H4 (cell line): Measurements from ENCODE around the gene EPHB4. TPM values are rescaled to one million over a fixed set of nuclear protein-coding genes. Genes with fewer than 3 reads are reported as not detected.
A peak's percentile ranks its signal among the peaks of the same experiment; 100 is the strongest.
"Not testable (repeated sequence)": the region's sequence is repeated elsewhere in the genome, so short reads cannot be mapped to it uniquely, and the experiment has no call there.

Experiments used
- DNase-seq: peaks from one replicate; pipeline ENCODE4 v3.0.0-alpha.2; 2015; ENCODE audit warnings: low spot score
- total RNA-seq: library from RNA; depleted of rRNA; stranded (reverse); fragments of >200 nt; shearing (Covaris generic); gene quantifications from 2 replicates; pipeline ENCODE4 v1.2.3, GENCODE V29; 2014; rRNA removed

EPHB4 gene
- total RNA-seq, 1 experiment from 2014 or later, result 29.9 TPM

DNA sequence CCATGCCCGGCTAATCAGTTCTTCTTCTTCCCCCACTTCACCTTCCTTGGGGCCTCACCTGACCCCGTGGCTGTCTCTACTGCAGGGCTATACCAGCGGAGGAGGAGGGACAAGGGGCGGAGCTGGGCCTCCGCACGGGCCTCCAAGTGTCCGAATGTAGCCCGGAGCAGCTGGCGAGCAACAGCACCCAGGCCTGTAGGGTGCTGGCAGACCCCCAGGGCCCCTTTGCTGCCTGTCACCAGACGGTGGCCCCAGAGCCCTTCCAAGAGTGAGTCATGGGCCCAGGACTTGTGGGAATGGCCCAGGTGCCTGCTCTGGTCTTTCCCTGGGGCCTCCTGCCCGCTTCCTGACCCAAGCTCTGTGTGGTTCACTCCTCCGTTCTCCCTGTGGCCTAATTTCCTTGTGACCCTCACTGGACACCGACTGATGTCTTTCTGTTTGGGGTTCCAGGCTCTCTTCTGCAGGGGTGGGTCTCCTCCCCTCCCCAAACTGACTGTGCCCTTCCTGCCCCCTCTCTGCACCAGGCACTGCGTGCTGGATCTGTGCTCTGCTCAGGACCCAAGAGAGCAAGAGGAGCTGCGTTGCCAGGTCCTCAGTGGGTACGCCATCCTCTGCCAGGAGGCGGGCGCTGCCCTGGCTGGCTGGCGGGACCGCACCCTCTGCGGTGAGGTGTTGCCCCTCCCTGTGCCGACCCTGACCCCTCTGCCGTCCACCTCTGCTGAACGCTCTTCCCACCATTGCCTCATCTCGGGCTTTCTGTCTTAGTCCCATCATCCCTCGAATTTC, 35.2 kb downstream of the EPHB4 start:
- no peak for DNase-seq

DNA sequence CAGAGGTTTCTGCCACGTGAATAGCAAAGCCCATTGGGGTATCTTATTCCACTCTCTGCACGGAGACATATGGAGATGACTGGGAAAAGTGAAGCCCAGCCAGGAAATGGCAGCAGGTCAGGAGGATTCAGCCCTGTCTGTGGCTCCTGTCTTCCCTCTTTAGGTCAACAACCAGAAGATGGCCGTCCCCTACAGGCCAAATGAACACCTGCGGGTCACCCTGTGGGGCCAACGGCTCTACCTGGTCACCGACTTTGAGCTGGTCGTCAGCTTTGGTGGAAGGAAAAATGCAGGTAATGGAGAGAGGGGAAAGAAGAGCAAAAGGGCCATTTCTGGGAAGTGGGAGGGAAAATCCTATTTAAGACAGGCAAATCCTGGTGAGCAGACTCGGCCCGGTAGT, 38.3 kb downstream of the EPHB4 start:
- DNase-seq, result no peak

DNA sequence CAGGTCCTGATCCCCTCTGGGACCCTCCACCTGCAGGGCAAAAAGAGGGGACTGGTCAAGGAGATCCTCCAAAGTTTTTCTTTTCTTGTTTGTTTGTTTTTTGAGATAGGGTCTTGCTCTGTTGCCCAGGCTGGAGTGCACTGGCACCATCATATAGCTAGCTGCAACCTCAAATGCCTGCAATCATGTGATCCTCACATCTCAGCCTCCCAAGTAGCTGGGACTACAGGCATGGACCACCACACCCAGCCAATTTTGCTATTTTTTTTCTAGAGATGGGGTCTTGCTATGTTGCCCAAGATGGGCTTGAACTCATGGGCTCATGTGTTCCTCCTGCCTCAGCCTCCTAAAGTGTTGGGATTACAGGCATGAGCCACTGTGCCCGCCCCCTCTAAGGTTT, 41.0 kb downstream of the EPHB4 start:
- no peak for DNase-seq

DNA sequence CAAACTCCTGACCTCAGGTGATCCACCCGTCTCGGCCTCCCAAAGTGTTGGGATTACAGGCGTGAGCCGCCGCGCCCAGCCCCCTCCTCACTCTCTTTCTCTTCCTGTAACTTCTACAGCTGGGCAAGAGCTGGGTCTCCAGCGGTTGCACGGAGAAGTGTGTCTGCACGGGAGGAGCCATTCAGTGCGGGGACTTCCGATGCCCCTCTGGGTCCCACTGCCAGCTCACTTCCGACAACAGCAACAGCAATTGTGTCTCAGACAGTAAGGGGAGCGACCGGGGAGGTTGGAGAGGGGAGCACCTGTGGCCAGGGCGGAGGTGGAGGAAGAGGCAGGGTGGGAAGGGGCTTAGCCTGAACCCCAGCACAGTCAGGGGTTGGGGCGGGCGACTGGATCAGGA, 41.4 kb downstream of the EPHB4 start:
- DNase-seq, result no peak

DNA sequence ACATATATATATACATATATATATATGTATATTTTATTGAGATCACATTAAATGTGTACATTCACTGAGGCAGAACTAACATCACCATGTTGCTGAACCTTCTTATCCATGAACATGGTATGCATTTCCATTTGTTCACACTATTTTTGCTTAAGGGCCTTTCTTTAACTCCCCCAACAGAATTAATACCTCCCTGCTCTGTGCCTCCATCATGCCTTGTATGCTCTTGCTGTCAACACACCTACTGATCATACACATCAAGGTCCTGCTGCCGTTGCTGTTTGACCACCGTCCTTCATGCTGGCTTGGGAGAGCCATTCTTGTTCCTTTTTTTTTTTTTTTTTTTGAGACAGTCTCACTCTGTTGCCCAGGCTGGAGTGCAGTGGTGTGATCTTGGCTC, 43.5 kb downstream of the EPHB4 start:
- no peak for DNase-seq

DNA sequence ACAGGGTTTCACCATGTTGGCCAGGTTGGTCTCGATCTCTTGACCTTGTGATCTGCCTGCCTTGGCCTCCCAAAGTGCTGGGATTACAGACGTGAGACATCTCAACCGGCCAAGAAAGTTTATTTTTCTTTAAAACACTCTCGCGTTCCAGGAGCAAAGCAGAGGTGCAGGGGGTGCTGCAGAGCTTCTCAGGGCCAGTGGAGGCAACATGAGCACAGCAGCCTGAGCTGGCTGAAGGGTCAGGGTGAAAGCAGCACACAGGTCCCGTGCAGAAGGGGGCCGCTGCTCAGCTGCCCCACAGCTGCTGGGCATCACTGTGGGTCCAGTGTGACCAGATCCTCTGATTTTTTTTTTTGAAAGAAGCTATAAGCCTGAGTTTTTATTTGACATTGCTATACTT, 46.1 kb downstream of the EPHB4 start:
- no peak for DNase-seq

DNA sequence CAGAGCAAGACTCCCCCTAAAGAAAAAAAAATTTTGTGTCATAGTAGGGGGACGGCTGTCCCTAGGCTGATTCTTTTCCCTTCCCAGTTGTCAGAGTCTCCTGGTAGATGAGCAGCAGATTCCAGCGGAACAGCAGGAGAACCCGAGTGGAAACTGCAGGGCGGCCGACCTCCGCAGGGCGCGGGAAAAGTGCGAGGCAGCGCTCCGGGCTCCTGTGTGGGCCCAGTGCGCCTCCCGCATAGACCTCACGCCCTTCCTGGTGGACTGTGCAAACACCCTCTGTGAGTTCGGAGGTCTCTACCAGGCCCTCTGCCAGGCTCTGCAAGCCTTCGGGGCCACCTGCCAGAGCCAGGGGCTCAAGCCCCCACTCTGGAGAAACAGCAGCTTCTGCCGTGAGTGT, 48.0 kb downstream of the EPHB4 start:
- DNase-seq, result no peak

DNA sequence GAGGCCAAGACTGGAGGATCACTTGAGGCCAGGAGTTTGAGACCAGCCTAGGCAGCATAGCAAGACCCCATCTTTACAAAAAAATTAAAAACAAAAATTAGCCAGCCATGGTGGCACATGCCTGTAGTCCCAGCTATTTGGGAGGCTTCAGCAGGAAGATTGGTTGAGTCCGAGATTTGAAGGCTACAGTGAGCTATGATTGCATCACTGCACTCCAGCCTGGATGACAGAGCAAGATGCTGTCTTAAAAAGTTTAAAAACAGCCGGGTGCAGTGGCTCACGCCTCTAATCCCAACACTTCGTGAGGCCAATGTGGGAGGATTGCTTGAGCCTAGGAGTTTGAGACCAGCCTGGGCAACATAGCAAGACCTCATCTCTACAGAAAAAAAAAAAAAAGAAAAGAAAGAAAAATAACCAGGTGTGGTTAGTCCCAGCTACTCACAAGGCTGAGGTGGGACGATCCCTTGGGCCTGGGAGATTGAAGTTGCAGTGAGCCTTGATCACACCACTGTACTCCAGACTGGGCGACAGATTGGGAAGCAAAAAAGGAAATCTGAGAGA, 49.2 kb downstream of the EPHB4 start:
- DNase-seq, result no peak

DNA sequence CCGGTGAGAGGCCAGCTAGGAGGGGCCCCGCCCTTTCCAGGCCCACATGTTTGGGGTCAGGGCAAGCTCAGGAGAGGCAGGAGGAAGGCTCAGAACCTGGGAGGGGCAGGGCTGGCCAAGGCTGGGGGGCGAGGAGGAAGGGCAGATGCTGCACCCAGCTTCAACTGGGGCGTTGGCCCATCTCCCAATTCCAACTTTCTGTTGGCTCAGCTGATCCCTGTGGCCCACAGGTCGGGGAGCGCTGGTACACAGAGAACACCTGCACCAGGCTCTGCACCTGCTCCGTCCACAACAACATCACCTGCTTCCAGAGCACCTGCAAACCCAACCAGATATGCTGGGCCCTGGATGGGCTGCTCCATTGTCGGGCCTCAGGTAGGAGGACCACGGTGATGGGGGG, 53.8 kb downstream of the EPHB4 start:
- no peak for DNase-seq

DNA sequence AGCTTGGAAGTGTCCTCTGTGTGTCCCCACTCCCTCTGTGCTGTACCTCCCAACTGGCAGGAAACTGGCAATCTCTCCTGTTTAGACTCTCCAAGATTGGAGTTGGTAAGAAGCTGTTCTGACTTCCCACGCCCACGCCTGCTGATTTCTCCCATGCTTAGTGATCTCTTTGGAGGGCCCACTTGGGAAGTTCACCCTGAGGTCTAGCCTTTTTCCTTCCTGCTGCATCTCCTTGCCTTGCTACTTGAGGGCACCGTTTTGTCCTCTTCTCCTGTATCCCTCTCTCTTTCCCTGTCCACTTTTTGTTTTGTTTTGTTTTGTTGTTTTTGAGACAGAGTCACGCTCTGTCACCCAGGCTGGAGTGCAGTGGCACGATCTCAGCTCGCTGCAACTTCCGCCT, 58.5 kb downstream of the EPHB4 start:
- no peak for DNase-seq

DNA sequence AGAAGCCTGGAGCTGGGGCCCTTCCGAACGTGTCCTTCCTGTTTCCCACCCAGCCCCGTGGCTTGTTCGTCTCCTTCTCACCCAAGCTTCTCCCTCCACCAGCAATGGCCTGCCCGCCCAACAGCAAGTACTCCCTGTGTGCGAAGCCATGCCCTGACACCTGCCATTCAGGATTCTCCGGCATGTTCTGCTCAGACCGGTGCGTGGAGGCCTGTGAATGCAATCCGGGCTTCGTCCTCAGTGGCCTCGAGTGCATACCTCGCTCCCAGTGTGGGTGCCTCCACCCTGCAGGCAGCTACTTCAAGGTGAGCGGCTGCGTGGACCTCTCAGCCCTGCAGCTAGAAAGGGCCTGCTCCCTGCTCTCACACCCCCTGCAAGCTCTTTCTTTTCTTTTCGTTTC, 62.1 kb downstream of the EPHB4 start:
- DNase-seq, result no peak

DNA sequence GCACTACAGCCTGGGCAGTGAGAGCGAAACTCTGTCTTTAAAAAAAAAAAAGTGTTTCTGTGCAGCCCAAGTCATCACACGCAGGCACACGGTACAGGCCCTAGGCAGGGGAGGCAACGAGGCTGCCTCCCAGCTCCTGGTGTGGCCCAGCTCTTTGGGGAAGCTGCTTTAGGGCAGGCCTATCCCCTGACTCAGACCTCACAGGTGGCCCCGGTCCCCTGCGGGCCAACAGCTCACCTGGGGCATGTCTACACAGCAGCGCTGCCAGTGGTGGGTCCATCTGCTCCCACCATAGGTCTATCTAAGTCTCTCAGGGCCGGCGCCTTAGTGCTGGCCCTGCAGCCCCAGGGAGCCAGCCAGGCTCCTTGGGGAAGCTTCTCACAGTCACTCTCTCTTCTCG, 62.5 kb downstream of the EPHB4 start:
- DNase-seq, result no peak

DNA sequence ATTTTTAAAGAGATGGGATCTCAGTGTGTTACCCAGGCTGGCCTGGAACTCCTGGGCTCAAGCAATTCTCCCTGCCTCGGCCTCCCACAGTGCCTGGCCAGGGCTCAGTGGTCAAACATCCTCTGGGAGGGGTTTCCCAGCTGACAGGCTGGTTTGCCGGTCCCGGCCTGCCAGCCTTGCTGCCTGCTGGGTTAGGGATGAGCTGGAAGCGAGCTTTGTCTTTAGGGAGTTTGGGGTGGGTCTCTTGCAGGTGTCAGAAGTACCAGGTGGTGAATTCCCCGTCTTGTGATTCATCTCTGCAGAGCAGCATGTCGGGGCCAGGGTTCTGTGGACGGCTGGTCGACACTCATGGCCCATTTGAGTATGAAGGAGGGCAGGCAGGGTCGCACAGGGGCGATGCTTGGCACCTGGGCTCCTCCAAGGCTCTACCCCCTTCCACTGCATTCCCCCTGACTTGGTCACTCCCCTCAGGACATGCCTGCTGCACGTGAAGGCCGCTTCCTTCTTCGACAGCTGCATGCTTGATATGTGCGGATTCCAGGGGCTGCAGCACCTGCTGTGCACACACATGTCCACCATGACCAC, 63.7 kb downstream of the EPHB4 start:
- no peak for DNase-seq

DNA sequence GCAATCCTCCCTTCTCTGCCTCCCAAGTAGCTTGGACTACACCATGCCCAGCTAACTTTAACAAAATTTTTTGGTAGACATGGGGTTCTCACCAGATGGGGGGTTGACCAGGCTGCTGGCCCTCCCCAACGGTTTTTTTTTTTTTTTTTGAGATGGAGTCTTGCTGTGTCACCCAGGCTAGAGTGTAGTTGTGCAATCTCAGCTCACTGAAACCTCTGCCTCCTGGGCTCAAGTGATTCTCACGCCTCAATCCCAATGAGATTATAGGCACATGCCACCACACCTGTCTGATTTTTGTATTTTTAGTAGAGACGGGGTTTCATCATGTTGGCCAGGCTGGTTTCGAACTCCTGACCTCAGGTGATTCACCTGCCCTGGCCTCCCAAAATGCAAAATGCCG, 64.5 kb downstream of the EPHB4 start:
- DNase-seq, result not testable (repeated sequence)

DNA sequence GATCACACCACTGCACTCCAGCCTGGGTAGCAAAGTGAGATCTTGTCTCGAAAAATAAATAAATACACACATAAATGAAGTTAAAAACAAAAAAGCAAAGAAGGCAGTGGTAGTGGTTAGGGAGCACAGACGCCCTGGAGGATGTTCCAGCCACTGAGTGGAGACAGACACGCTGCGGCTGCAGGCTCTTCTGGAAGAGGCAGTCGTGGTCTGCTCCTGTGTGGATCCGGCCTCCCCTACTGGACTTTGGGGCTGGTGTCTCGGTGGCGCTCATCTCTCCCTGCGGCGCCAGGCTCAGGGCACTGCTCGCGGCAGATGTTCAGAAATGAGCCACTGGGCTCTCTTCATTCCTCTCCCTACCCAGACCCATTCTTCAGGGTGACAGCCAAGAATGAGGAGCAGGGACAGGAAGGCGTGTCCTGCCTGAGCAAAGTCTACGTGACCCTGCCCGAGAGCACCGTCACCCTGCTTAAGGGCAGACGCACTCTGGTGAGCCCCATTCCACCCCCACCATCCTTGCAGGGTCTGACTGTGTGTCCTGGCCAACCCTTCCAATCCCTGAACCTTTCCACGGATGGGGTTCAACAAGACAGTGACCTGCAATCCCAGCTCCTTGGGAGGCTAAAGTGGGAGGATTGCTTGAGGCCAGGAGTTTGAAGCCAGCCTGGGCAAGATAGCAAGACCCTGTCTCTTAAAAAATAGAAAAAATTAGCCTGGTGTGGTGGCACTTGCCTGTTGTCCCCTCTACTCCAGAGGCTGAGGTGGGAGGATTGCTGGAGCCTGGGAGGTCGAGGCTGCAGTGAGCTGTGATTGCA, 67.8 kb downstream of the EPHB4 start:
- no peak for DNase-seq

DNA sequence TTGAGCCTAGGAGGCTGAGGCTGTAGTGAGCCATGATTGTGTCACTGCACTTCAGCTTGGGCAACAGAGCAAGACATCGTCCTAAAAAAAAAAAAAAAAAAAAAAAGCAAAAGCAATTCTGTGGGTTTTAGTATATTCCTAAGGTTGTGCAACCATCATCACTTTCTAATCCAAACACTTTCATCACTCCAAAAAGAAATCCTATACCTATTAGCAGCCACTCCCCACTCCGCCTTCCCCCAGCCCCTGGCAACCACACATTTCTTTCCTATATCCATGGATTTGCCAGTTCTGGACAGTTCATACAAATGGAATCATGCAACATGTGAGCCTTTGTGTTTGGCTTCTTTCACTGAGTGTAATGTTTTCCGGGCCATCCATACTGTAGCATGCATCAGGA, 73.6 kb downstream of the EPHB4 start:
- peak; percentile 37 for DNase-seq

DNA sequence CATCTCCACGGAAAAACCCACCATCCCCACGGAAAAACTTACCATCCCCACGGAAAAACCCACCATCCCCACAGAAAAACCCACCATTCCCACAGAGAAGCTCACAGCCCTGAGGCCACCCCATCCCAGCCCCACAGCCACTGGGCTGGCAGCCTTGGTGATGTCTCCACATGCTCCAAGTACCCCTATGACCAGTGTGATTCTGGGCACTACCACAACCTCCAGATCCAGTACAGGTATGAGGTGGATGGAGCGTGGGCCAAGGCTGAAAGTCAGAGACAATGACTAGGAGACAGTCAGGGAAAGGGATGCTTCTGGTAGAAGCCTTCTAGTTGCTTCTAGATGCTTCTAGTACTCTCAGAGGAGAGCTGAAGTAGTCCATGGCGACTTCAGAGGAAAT, 74.3 kb downstream of the EPHB4 start:
- no peak for DNase-seq

Other genes starting within 250 kb of the EPHB4 start
- gene LRCH4, start 241.4 kb downstream of the EPHB4 start, total RNA-seq, result 3.4 TPM in 2 replicates
- gene FBXO24, start 241.2 kb downstream of the EPHB4 start, total RNA-seq, result 0.15 TPM in 1 of 2 replicates, not detected in the other
- 123 and 180 TPM in 2 replicates for gene PCOLCE, start 225.2 kb downstream of the EPHB4 start, total RNA-seq
- 10.1 and 18.5 TPM in 2 replicates for gene MOSPD3, start 215.0 kb downstream of the EPHB4 start, total RNA-seq
- 0.25 TPM in 1 of 2 replicates, not detected in the other for gene TFR2, start 186.0 kb downstream of the EPHB4 start, total RNA-seq
- not detected in 2 replicates for gene ACTL6B, start 171.1 kb downstream of the EPHB4 start, total RNA-seq
- 65.0 and 67.1 TPM in 2 replicates for gene GNB2, start 153.8 kb downstream of the EPHB4 start, total RNA-seq
- gene GIGYF1, start 133.3 kb downstream of the EPHB4 start, total RNA-seq, result 2.6 and 4.1 TPM in 2 replicates
- 61.6 and 80.1 TPM in 2 replicates for gene POP7, start 121.4 kb downstream of the EPHB4 start, total RNA-seq
- not detected in 2 replicates for gene EPO, start 107.1 kb downstream of the EPHB4 start, total RNA-seq
- not detected in 2 replicates for gene ZAN, start 93.9 kb downstream of the EPHB4 start, total RNA-seq
- 4.9 and 5.6 TPM in 2 replicates for gene SLC12A9, start 25.2 kb upstream of the EPHB4 start, total RNA-seq
- 78.5 and 95.5 TPM in 2 replicates for gene TRIP6, start 39.9 kb upstream of the EPHB4 start, total RNA-seq
- gene SRRT, start 47.6 kb upstream of the EPHB4 start, total RNA-seq, result 44.3 and 46.8 TPM in 2 replicates
- 6.3 and 6.7 TPM in 2 replicates for gene UFSP1, start 62.2 kb upstream of the EPHB4 start, total RNA-seq
- gene ACHE, start 68.4 kb upstream of the EPHB4 start, total RNA-seq, result 0.15 TPM in 1 of 2 replicates, not detected in the other
- not detected in 2 replicates for gene MUC3A, start 122.0 kb upstream of the EPHB4 start, total RNA-seq
- 0.54 and 1.0 TPM in 2 replicates for gene MUC12, start 142.0 kb upstream of the EPHB4 start, total RNA-seq
- gene MUC17, start 192.6 kb upstream of the EPHB4 start, total RNA-seq, result not detected in 2 replicates